Natural killer cell (primary cell): Measurements from ENCODE around the gene GLYR1. TPM values are rescaled to one million over a fixed set of nuclear protein-coding genes. Genes with fewer than 3 reads are reported as not detected.
A peak's percentile ranks its signal among the peaks of the same experiment; 100 is the strongest.

Experiments
- ATAC-seq, 3 donors: fragments of 150-1000 bp in 2 of 3; fragments of 200-7000 bp in 1 of 3; cut with Tn5 transposase; 1 replicate in 1 of 3; 2 replicates in 2 of 3; pipeline ENCODE4 v1.10.0; 2021; ENCODE audit warnings: mild to moderate bottlenecking in 2 of 3, moderate library complexity in 2 of 3
- DNase-seq, 2 donors: peaks; one replicate each; pipeline versions ENCODE4 v3.0.0 to v3.0.0-alpha.2; 2013 to 2021; ENCODE audit warnings: mixed read lengths in 1 of 2
- H3K27ac ChIP-seq: one replicate; pipeline ENCODE4 v1.5.1; 2013; ENCODE audit warnings: mild to moderate bottlenecking, low read length
- H3K27me3 ChIP-seq: one replicate; pipeline ENCODE4 v1.6.1; 2013; ENCODE audit warnings: low read length; ENCODE audit not compliant: control insufficient read depth, insufficient read depth
- H3K36me3 ChIP-seq: one replicate; pipeline ENCODE4 v1.6.1; 2013; ENCODE audit warnings: low read length; ENCODE audit not compliant: control insufficient read depth, insufficient read depth
- H3K4me1 ChIP-seq: one replicate; pipeline ENCODE4 v1.6.1; 2013; ENCODE audit warnings: low read length; ENCODE audit not compliant: control insufficient read depth, insufficient read depth
- H3K4me3 ChIP-seq: one replicate; pipeline ENCODE4 v1.5.1; 2013; ENCODE audit warnings: low read length
- H3K9me3 ChIP-seq: one replicate; pipeline ENCODE4 v1.6.1; 2013; ENCODE audit warnings: low read length; ENCODE audit not compliant: control insufficient read depth, insufficient read depth
- H3K27ac Mint-ChIP-seq, 2 donors: one replicate each; pipeline ENCODE4 v1.8.0; 2022; ENCODE audit warnings: mild to moderate bottlenecking in 2 of 2, mixed read lengths in 2 of 2, moderate library complexity in 1 of 2
- H3K27me3 Mint-ChIP-seq, 2 donors: one replicate each; pipeline ENCODE4 v1.8.0; 2022; ENCODE audit warnings: low read depth in 2 of 2, mixed read lengths in 2 of 2
- H3K36me3 Mint-ChIP-seq: one replicate; pipeline ENCODE4 v1.8.0; 2022; ENCODE audit warnings: mixed read lengths
- H3K4me1 Mint-ChIP-seq, 2 donors: one replicate each; pipeline ENCODE4 v1.8.0; 2022; ENCODE audit warnings: mixed read lengths in 2 of 2
- H3K4me3 Mint-ChIP-seq: one replicate; pipeline ENCODE4 v1.8.0; 2022; ENCODE audit warnings: mild to moderate bottlenecking, moderate library complexity, mixed read lengths
- H3K9me3 Mint-ChIP-seq, 2 donors: one replicate each; pipeline ENCODE4 v1.8.0; 2022; ENCODE audit warnings: mixed read lengths in 2 of 2
- WGBS: methylation state at CpG from one replicate; pipeline ENCODE4 v1.1.7; 2013; ENCODE audit warnings: missing lambda C conversion rate; ENCODE audit not compliant: insufficient coverage; 5-methylcytosine and 5-hydroxymethylcytosine counted together
- intact Hi-C: fragments of 100-400 bp; cut with micrococcal nuclease; formaldehyde crosslinking; loops from one replicate; pipeline ENCODE4 v1.14.2; 2022
- total RNA-seq, 4 donors: library from RNA; stranded (reverse); fragments of 120-200 nt in 1 of 4; gene quantifications; one replicate each; pipeline versions ENCODE4 v1.2.3 to v1.2.4, GENCODE V29; 2013 to 2022
- TF ChIP-seq, protein P1 (sequence below): fragments of 200-600 bp; IDR thresholded peaks from one replicate; pipeline ENCODE4 v1.8.0; 2022; ENCODE audit warnings: antibody characterized with exemption

Gene GLYR1
- total RNA-seq, 3 donors from 2014 or later (not counting 1 experiment from before 2014, with no cell fraction given): 112 to 129 (median 125) TPM

DNA sequence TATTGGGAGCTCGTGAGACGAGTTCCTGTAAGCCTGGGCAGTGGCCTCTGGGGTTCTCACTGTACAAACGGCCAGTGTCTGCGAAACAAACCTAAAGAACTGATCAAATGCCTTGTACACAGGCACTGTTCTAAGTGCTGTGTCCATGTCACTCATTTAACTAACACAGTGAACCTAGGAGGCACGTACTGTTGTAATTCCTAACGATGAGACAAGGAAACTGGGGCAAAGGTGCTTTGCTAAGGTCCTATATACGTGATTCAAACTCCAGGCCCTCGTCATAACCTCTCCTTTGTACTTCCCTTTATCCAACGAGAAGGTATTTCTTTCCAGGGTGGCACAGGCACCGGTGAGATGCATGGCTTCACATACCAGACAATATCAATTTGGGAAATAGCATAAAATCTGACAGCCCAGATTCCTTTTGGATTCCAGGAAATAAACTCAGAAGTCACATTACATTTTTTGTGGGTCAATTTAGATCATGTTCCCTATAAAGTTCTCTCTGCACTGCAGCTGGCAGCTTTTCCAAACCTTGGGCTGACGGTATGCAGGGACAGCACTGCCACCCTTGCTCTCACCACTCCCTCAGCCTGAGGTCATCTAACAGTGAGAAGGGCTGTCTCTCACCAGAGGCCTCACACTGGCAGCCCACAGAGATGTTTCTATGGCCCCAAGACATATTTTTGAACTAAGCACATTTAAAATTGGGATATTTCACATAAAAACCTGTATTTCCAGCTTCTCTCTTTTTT lies 18.3 kb downstream of the GLYR1 start:
- H3K27ac Mint-ChIP-seq: no peak overlapping the region
- intact Hi-C loops: no loop called here
- TF ChIP-seq, protein P1, sequence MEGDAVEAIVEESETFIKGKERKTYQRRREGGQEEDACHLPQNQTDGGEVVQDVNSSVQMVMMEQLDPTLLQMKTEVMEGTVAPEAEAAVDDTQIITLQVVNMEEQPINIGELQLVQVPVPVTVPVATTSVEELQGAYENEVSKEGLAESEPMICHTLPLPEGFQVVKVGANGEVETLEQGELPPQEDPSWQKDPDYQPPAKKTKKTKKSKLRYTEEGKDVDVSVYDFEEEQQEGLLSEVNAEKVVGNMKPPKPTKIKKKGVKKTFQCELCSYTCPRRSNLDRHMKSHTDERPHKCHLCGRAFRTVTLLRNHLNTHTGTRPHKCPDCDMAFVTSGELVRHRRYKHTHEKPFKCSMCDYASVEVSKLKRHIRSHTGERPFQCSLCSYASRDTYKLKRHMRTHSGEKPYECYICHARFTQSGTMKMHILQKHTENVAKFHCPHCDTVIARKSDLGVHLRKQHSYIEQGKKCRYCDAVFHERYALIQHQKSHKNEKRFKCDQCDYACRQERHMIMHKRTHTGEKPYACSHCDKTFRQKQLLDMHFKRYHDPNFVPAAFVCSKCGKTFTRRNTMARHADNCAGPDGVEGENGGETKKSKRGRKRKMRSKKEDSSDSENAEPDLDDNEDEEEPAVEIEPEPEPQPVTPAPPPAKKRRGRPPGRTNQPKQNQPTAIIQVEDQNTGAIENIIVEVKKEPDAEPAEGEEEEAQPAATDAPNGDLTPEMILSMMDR: no peak
- Histone ChIP-seq H3K36me3 (peaks cover 61% of the 10 kb centered on the region), H3K4me1 (no peaks in the 10 kb centered on the region), H3K27ac (no peak overlapping the region), H3K4me3 (no peak overlapping the region), H3K9me3 (no peaks in the 10 kb centered on the region), H3K27me3 (no peaks in the 10 kb centered on the region)
- H3K4me3 Mint-ChIP-seq: no peak overlapping the region
- H3K4me1 Mint-ChIP-seq: peaks cover 5 to 22% of the 10 kb centered on the region in 2 donors
- H3K27me3 Mint-ChIP-seq: no peaks in the 10 kb centered on the region
- DNase-seq (no peak), ATAC-seq (no peak)
- WGBS: 94% methylated on average over 11 of the region's 11 CpGs
- H3K9me3 Mint-ChIP-seq: no peaks in the 10 kb centered on the region
- peaks cover 7% of the 10 kb centered on the region for H3K36me3 Mint-ChIP-seq

DNA sequence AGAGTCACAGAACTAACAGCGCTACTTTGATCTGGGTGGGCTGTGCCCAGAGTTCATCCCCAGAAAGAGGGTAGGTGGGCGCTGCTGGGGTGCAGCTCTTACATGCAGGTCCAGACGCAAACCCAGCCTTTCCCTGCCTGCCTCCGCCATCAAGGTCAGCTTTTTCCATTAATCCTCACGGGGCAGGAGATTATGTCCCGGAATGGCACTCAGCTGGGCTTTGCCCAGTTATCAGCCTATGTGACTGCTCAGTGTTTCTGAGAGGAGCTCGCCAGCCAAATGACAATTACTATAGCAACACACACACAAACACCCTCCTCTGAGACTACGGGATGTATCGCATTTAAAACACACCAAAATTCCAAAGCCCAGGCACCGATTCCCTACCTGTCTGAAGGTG lies 20.1 kb downstream of the GLYR1 start:
- DNase-seq (no peak), ATAC-seq (no peak)
- H3K9me3 ChIP-seq: no peaks in the 10 kb centered on the region
- intact Hi-C loops: no loop called here
- peaks cover 7% of the 10 kb centered on the region for H3K36me3 Mint-ChIP-seq
- WGBS: 97% methylated on average over 10 of the region's 10 CpGs
- H3K4me3 ChIP-seq: no peak overlapping the region
- no peak overlapping the region for H3K4me3 Mint-ChIP-seq
- H3K36me3 ChIP-seq: peaks cover 59% of the 10 kb centered on the region
- no peaks in the 10 kb centered on the region for H3K4me1 ChIP-seq
- H3K27ac Mint-ChIP-seq: no peak overlapping the region
- peaks cover 0 to 17% of the 10 kb centered on the region in 2 donors for H3K4me1 Mint-ChIP-seq
- H3K27me3 ChIP-seq: no peaks in the 10 kb centered on the region
- TF ChIP-seq, protein P1: no peak
- no peak overlapping the region for H3K27ac ChIP-seq
- H3K9me3 Mint-ChIP-seq: no peaks in the 10 kb centered on the region
- no peaks in the 10 kb centered on the region for H3K27me3 Mint-ChIP-seq

DNA sequence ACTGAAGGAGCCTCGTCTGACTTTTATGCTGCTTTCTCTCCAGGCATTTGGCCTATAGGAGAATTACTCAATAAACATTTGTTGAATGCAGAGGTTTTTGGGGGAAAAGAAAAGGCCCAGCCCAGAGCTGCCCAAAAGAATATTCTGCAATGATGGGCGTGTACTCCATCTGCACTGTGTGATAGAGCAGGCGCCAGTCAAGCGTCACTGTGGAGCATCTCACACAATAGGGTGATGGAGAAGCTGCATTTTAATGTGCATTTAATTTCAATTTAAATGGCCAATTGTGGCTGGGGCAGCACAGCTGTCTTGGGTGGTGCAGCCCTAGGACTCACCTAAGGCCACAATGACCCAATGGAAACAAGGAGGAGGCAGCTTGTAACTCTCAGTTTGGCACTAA lies 20.6 kb downstream of the GLYR1 start:
- Mint-ChIP-seq H3K27ac (no peak overlapping the region), H3K27me3 (no peaks in the 10 kb centered on the region), H3K4me3 (no peak overlapping the region), H3K36me3 (peaks cover 7% of the 10 kb centered on the region), H3K4me1 (peaks cover 0 to 17% of the 10 kb centered on the region in 2 donors), H3K9me3 (no peaks in the 10 kb centered on the region)
- TF ChIP-seq, protein P1: no peak
- no peaks in the 10 kb centered on the region for H3K9me3 ChIP-seq
- WGBS: 98% methylated on average over 4 of the region's 4 CpGs
- no peak overlapping the region for H3K27ac ChIP-seq
- H3K27me3 ChIP-seq: no peaks in the 10 kb centered on the region
- ATAC-seq (no peak), DNase-seq (no peak)
- intact Hi-C loops: no loop called here
- H3K4me1 ChIP-seq: no peaks in the 10 kb centered on the region
- peaks cover 58% of the 10 kb centered on the region for H3K36me3 ChIP-seq
- H3K4me3 ChIP-seq: no peak overlapping the region

DNA sequence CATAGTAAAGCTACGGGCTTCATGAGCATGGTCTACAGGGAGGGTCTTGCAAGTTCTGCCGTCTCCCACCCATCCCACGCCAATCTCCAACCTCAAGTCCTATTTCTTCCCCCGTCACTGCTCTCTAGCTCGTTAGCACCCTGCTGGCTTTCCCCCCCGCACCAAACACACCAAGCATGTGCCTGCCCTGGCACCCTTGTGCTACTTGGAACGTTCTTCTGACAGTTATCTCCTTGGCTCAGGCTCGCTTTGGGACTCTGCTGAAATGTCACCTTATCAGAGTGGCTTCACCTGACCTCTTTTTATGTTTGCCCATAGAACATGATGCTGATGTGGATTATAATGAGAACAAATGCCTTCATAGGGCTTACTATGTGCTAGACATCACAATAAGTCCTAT lies 21.9 kb downstream of the GLYR1 start:
- no peaks in the 10 kb centered on the region for H3K9me3 Mint-ChIP-seq
- no peak overlapping the region for H3K4me3 ChIP-seq
- no peaks in the 10 kb centered on the region for H3K27me3 ChIP-seq
- peaks cover 57% of the 10 kb centered on the region for H3K36me3 ChIP-seq
- H3K27ac Mint-ChIP-seq: peak overlapping the region in 1 of 2 donors; percentile 9
- no peak for DNase-seq
- no peak overlapping the region for H3K4me3 Mint-ChIP-seq
- no peaks in the 10 kb centered on the region for H3K4me1 ChIP-seq
- TF ChIP-seq, protein P1: no peak
- no peak for ATAC-seq
- H3K9me3 ChIP-seq: no peaks in the 10 kb centered on the region
- H3K4me1 Mint-ChIP-seq: peaks cover 0 to 9% of the 10 kb centered on the region in 2 donors
- no peaks in the 10 kb centered on the region for H3K27me3 Mint-ChIP-seq
- peaks cover 7% of the 10 kb centered on the region for H3K36me3 Mint-ChIP-seq
- intact Hi-C loops: no loop called here
- H3K27ac ChIP-seq: no peak overlapping the region
- 97% methylated on average over 8 of the region's 8 CpGs for WGBS
